ENCODE data around the gene CLEC1A.

- TF ChIP-seq CTCF (conservative IDR thresholded peaks at IDR 0.05 in 1 of 2, IDR thresholded peaks at IDR 0.05 in 1 of 2; ENCODE audit: extremely low read depth in 1 of 2, insufficient read depth in 1 of 2, low read depth in 1 of 2, low read length in 2 of 2) (no peak), EZH2 (IDR thresholded peaks at IDR 0.05; ENCODE audit: borderline replicate concordance, low read length) (no peak)
These were observed 29.9 kb upstream of the CLEC1A start for GRCh38 chr12:10128687-10129086.

Data from mammary epithelial cell (primary cell).